Fibroblast of skin of left quadriceps (primary cell): ENCODE measurements around the gene NFYC.

Experiments
- DNase-seq, 2 experiments: peaks; one replicate each; pipeline ENCODE4 v3.0.0-alpha.2; 2013; ENCODE audit warnings: low read depth in 2 of 2

The NFYC gene

DNA sequence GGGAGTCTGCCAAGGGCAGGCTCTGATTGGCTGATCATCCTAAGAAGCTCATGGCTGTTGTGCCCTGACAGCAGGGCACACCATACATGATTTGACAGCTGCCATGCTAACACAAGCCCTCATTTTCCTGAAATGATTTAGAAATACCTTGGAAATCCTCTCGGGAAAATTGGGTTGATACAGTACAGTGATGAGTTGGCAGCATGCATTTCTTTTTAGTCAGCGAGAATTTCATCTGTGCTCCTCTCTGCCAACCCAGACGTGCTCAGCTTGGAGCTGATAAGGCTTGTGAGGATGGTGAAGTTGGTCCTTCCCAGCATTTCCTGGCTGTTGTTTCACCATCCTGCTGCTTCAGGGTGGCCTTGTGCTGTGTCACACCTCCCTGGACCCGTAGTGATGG lies 69.5 kb downstream of the NFYC start:
- DNase-seq: no peak

- DNase-seq: no peak
These were observed 70.8 kb downstream of the NFYC start for GRCh38 chr1:40762144-40762923.

DNA sequence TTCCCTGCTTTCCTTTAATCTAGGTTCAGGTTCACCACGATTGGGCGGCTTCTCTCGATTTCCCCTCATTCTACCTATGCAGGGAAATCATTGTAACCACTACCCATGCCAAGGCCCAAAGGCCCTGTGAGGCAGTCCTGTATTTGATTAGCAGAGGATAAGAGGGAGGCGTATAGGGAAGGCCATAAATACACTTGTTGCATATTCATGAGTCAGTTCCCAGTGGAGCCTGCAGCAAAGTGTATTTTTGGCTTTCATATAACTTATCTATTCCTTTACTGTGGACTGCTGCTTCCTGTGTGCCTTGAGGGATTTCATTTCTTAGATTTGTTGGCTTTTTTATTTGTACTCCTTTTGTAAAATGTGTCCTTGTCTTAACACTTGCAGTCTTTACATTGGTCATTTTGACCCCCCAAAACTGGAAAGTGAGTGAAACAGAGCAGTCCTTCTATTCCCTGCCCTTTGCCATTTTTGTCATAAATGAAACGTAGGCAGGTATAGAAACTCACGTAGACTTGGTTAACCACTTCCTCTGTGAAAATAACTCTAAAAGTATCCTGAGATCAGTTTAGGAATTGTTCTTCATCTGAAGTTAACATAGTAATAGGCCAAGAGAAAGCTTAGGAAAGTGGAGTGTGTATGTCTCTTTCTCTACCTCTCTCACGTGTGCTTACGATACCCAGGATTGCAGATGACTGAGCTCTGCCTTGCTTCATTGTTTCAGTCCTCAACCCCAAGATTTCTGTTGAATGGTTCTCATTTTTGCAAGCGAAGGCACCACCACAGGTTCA lies 72.4 kb downstream of the NFYC start:
- no peak for DNase-seq

GRCh38 chr1:40764981-40765380 lies 73.5 kb downstream of the NFYC start:
- no peak for DNase-seq

GRCh38 chr1:40766017-40766416 lies 74.5 kb downstream of the NFYC start:
- DNase-seq: no peak

GRCh38 chr1:40766560-40766959 lies 75.1 kb downstream of the NFYC start:
- DNase-seq: no peak

DNA sequence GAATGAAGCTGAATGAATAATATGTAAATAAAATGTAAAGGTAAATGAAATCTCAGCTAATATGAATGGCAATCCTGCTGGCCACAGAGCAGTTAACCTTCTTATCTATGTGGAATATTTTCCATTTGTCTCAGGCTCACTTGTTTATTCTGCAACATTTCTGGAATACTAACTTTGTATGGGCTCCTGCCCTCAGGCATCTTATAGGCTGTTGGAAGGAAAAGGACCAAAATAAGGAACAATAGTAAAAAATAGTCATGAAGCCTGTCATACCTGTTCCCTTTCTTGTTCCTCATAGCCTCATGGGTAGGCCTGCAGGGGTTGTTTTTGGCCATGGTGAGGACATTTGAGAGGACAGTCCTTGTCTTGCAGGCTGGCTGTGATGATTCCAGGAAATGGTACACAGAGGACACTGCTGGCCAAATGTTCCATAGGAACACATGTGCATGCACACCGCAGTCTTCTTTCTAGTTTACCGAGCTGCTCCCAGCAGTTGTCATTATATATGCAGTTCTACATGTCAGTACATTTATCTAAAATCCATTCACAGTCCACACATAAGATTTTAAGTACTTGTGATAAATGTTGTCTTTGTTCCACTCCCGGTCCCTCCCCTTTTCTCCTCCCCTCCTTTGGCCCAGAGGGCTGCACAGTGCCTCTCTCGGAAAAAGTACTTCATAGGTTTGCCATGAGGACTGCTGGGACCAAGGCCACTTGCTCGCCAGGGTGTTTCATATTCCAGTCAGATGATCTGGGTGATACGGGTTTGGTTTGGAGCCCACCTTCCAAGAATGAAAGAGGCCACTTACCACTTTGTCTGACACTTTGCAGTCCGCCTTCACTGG lies 76.9 kb downstream of the NFYC start:
- no peak for DNase-seq

DNA sequence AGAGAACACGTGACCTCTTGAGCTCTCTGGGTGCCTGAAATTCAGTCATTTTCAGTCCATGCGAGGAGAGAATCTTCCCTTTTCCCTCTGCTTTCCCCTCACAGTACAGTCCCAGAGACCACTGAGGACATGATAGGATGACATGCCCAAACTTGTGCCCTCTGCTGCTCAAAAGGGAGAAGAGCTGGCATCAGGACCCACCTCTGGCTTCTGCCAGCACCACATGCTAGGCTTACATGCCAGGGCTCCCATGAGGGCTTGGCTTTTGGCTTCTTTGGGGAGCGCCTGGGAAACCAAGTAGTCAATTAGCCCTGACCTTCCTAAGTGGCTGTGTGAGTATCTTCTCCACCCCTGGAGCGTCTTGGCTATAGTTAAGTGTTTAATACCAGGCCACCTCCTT lies 78.3 kb downstream of the NFYC start:
- DNase-seq: no peak

GRCh38 chr1:40770296-40771070 lies 79.0 kb downstream of the NFYC start:
- no peak for DNase-seq

DNA sequence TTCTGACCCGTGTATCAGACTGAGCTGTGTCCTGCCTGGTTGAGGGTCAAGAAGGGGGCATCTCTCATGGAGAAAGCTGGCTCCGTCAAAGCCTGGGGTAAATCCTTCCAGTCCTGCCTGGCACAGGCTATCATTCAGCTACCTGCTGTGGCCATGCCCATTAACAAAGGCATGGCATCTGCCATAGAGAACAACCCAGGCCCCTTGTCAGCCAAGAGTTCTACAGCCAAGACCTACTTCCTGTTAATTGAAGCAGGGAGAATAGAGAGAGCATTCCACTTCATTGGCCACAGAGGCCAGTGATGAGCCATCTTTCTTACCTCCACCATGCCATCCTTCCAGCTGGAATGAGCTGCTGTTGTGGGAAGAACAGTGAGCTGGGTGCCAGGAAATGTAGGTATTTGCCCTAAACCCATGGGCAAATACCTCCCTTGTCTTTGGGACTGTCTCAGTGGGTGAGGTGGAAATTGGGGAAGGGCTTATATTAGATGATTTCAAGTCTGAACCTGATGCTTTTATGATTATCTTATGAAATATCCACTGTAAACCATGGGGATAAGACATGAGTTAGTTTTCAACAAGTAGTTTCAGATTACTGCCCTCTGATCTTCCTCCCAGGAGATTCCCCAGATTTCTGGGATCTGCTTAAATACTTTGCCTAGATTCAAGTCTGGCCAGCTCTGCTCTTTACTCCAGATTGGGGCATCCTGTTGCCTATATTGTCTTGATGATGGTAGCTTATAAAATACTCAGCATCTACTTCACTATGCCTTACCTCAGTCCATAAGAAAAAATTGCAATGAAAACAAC lies 80.8 kb downstream of the NFYC start:
- DNase-seq: no peak

GRCh38 chr1:40773748-40774265 lies 82.3 kb downstream of the NFYC start:
- no peak for DNase-seq

DNA sequence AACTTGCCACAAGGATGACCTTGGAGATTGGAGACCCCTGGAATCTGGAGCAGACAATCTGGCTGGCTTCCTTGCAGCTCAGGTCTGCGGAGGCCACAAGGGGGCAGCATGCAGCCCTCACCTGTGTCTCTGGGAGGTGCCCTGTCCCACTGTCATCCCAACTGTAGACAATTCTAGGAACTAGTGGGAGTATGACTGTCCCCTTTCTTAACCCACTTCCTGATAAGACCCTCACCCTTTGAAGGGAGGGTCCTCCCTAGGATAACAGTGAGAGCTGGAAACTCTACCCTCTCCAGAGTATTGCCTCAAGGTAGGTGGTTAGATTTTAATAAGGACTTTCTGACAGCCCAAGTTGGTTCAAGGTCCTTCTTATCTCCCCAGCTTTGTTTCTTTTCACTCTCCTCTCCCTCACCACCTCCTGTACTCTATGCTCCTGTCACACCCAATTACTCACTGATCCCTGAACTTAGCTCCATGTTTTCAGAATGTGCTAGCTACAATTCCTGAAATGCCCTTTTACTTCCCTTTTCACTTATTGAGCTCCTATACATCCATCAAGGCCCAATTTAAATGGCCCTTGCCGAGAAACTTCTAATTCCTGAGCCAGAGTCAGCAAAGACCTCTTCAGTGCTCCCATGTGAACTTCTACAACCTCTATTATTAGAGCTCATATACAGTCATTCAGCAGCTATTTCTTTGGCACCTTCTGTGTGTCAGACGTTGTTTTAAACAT lies 82.9 kb downstream of the NFYC start:
- DNase-seq: no peak

DNA sequence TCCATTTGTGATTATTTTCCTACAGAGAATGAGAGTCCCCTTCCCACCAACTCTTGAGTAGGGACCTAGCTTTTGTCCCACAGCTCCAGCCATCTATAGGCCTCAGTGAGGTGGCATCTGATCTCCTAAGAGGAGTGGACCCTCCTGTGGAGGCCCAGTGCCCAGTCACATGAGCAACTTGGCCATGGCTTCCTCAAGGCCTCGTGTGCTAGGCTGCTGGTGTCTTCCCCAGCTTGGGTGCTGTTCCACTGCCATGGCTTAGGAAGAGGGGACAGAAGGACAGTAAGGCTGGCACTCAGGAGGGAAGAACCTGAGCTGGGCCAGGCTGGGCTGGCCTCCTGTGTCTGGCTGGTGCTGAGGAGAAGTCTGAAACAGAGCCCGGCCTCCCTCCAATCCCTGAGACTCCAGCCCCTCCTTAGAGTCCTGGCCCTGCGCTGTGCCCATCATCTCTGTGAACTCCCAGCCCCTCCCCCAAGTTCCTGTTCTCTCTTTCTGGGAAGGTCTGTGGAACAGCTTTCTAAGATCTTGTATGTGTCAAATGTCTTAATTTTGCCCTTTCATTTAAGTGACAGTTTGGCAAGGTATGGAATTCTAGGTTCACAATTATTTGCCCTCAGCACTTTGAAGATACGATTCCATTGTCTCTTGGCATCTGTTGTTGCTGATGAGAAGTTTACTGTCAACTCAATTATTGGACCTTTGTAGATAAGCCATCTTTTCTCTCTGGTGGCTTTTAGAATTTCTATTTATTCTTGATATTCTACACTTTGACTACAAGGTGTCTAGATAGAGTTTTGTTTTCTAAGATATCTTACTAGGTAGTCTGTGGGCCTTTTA lies 85.0 kb downstream of the NFYC start:
- no peak for DNase-seq

DNA sequence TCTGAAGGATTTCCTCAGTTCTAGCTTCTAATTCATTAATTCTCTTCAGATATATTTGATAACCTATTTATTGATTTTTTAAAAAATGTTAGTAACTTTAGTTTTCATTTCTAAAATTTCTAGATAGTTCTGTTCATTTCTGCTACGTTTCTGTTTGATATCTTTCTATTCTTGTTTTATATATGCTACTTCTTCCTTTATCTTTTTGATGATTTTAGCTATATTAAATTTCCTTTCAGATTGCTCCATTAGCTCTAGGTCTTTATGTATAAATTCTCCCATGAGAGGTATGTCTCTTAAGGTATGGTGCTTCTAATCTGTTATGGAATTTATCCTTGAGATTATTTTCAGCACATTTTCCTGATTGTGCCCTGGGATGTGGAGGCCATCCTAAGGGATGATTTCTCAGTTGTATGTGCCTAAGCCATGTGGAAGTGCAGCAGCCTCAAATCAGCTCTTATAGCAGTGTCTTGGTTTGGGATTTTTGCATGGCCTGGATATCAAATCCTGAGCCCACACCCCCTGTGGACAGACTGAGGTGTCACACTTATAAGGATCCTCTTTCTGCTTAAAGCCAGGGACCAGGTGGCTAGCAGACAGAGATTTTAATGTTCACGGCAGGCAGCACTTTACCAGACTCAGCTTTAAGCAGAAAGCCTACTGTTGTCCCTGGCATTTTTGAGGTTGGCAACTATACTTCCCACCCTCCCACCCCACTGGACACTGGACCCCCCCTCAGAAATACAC lies 85.9 kb downstream of the NFYC start:
- no peak for DNase-seq

DNA sequence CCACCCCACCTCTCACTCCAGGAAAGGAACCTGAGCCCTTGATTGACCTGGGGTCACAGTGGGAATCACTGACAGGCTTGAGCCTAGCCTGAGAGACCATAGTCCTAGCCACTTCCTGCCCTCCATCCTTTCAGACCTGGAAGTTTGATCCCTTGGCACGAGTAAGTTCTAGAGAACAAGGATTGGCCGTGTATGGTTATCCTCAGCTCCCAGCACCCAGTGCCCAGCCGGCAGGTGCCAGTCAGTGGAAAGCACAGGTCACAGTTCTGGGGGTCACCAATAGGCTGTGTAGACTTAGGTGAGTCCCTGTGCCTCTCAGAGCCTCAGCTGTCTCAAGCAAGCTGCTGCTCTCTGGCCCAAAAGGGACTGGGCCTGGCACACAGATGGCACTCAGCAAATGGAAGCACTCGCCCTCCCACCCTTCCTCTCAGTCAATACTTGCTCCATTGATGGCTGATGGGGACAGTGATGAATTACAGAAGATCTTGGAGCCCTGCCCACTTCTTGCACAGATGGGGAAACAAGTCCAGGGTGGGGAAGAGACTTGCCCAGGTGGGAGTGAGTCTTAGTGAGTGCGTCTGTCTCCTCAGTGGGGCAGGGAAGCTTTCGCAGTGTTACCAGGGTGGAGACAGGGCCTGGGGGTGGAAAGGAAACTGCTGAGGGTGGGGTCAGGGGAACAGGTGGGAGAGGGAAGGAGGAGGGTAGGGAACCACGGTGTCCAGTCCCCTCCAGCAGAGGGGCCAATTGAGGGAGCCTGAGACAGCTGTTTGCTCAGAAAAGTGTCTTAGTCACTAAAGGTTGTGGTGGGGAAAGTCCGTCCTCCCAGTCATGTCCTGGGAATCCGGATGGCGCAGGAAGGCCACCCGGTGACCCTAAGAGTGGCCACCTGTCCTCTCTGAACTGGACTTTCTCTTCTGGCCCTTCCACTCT lies 89.4 kb downstream of the NFYC start:
- DNase-seq: no peak

DNA sequence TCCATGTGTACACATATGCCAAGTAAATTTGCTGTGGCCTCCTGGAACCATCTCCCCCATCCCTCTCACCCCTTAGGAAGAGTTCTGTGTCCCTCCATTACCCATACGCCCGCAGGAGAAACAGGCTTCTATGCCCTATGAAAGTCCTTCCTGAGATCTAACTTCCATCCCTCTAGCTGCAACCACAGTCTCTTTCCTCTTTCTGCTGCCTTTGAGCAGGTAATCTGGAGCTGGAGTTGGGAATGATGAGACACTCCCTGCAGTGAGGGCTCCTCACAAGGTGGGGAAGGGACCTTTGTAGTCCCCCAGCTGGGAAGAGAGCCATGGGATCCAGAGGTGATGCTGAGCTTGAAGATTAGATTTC lies 90.1 kb downstream of the NFYC start:
- no peak for DNase-seq

- DNase-seq: no peak
These were observed 91.0 kb downstream of the NFYC start for GRCh38 chr1:40782371-40782956.
